SU-DHL-6 (cell line): Measurements from ENCODE around the gene SHISA9.

ENCODE experiments used
- H2AFZ ChIP-seq: fragments of 200-600 bp; sonication (generic); 2 replicates; pipeline ENCODE4 v1.6.1; 2014; ENCODE audit warnings: low read depth, mild to moderate bottlenecking, moderate library complexity, mixed read lengths, antibody characterized with exemption, low read length; ENCODE audit not compliant: severe bottlenecking
- H3F3A ChIP-seq: fragments of 200-600 bp; shearing (Covaris generic); 2 replicates; pipeline ENCODE4 v1.6.0; 2016; ENCODE audit warnings: antibody characterized with exemption, mild to moderate bottlenecking; ENCODE audit not compliant: insufficient read depth
- H3K27ac ChIP-seq: fragments of 200-600 bp; sonication (generic); 2 replicates; pipeline ENCODE4 v1.5.1; 2016; ENCODE audit warnings: low read depth, mild to moderate bottlenecking, low read length, moderate library complexity, mixed read lengths
- H3K27me3 ChIP-seq: fragments of 200-600 bp; sonication (generic), shearing (Covaris generic); 2 replicates; pipeline ENCODE4 v1.6.0; 2014; ENCODE audit warnings: mild to moderate bottlenecking, low read length
- H3K36me3 ChIP-seq: fragments of 200-600 bp; sonication (generic); 2 replicates; pipeline ENCODE4 v1.6.1; 2014; ENCODE audit warnings: mild to moderate bottlenecking, low read length, mixed read lengths
- H3K4me2 ChIP-seq: fragments of 300-600, 200-600 bp; shearing (Covaris generic), sonication (generic); 2 replicates; pipeline ENCODE4 v1.6.0; 2014; ENCODE audit warnings: low read length, low read depth, mild to moderate bottlenecking; ENCODE audit not compliant: poor library complexity, severe bottlenecking
- H3K4me3 ChIP-seq: fragments of 200-600 bp; sonication (generic); 2 replicates; pipeline ENCODE4 v1.5.1; 2014; ENCODE audit warnings: antibody characterized with exemption, low read length, mild to moderate bottlenecking, mixed read lengths; ENCODE audit not compliant: insufficient read depth, poor library complexity, severe bottlenecking
- H3K79me2 ChIP-seq: fragments of 200-600 bp; sonication (generic); 2 replicates; pipeline ENCODE4 v1.6.1; 2014; ENCODE audit warnings: mild to moderate bottlenecking, low read length, moderate library complexity; ENCODE audit not compliant: insufficient read depth
- H3K9ac ChIP-seq: fragments of 200-600 bp; sonication (generic); 2 replicates; pipeline ENCODE4 v1.7.0; 2014; ENCODE audit warnings: mild to moderate bottlenecking, low read length
- H3K9me2 ChIP-seq: fragments of 200-600 bp; sonication (generic); replicated peaks from 2 replicates; pipeline ENCODE4 v1.6.1; 2014; ENCODE audit warnings: low read length; ENCODE audit not compliant: insufficient read depth
- H3K9me3 ChIP-seq: fragments of 200-600 bp; sonication (generic); 2 replicates; pipeline ENCODE4 v1.6.1; 2014; ENCODE audit warnings: low read length, mixed read lengths; ENCODE audit not compliant: insufficient read depth
- H4K20me1 ChIP-seq: fragments of 200-600 bp; sonication (generic); 2 replicates; pipeline ENCODE4 v1.6.1; 2014; ENCODE audit warnings: low read depth, mild to moderate bottlenecking, antibody characterized with exemption, low read length, moderate library complexity, mixed read lengths
- CTCF ChIP-seq: fragments of 200-600 bp; sonication (generic); IDR thresholded peaks from one replicate; pipeline ENCODE4 v1.5.1; 2017; ENCODE audit warnings: antibody characterized with exemption, mild to moderate bottlenecking, low read length, moderate library complexity; ENCODE audit not compliant: insufficient read depth, poor library complexity, severe bottlenecking
- EZH2phosphoT487 ChIP-seq: fragments of 200-600 bp; sonication (generic), shearing (Covaris generic); conservative IDR thresholded peaks from 2 replicates; pipeline ENCODE4 v1.6.1; 2018; ENCODE audit warnings: mild to moderate bottlenecking, antibody characterized with exemption, low read length, moderate library complexity, mixed read lengths

SHISA9 gene

GRCh38 chr16:12900599-12901203 is 697 bp upstream of the SHISA9 start:
- Histone ChIP-seq H3F3A (no peaks in the 10 kb centered on the region), H3K9me3 (no peaks in the 10 kb centered on the region), H2AFZ (no peak overlapping the region), H3K79me2 (no peaks in the 10 kb centered on the region), H3K4me2 (no peak overlapping the region), H3K9me2 (no peaks in the 10 kb centered on the region), H3K4me3 (no peak overlapping the region), H3K27ac (no peak overlapping the region), H3K9ac (no peak overlapping the region), H4K20me1 (no peaks in the 10 kb centered on the region), H3K27me3 (no peaks in the 10 kb centered on the region), H3K36me3 (no peaks in the 10 kb centered on the region)
- no peak for TF ChIP-seq CTCF
- no peak for TF ChIP-seq EZH2phosphoT487

GRCh38 chr16:12901204-12901596 is 198 bp upstream of the SHISA9 start:
- Histone ChIP-seq H4K20me1 (no peaks in the 10 kb centered on the region), H3F3A (no peaks in the 10 kb centered on the region), H3K36me3 (no peaks in the 10 kb centered on the region), H3K4me3 (no peak overlapping the region), H3K4me2 (no peak overlapping the region), H3K9ac (no peak overlapping the region), H3K9me2 (no peaks in the 10 kb centered on the region), H2AFZ (no peak overlapping the region), H3K27me3 (no peaks in the 10 kb centered on the region), H3K9me3 (no peaks in the 10 kb centered on the region), H3K79me2 (no peaks in the 10 kb centered on the region), H3K27ac (no peak overlapping the region)
- TF ChIP-seq EZH2phosphoT487 (no peak), CTCF (no peak)

- Histone ChIP-seq H3K79me2 (no peaks in the 10 kb centered on the region), H3K4me2 (no peak overlapping the region), H3K9me3 (no peaks in the 10 kb centered on the region), H3K36me3 (no peaks in the 10 kb centered on the region), H3K27me3 (no peaks in the 10 kb centered on the region), H3K9ac (no peak overlapping the region), H4K20me1 (no peaks in the 10 kb centered on the region), H3K9me2 (no peaks in the 10 kb centered on the region), H3K27ac (no peak overlapping the region), H3F3A (no peaks in the 10 kb centered on the region), H3K4me3 (no peak overlapping the region), H2AFZ (no peak overlapping the region)
- TF ChIP-seq CTCF, result no peak
- no peak for TF ChIP-seq EZH2phosphoT487
These were observed 1.3 kb downstream of the SHISA9 start for GRCh38 chr16:12902511-12903372.
